ENCODE measurements around the gene CNTN6. TPM values are rescaled to one million over a fixed set of nuclear protein-coding genes. Genes with fewer than 3 reads are reported as not detected.

Gene CNTN6
- total and polyA plus RNA-seq, 10 donors = 0.07 to 0.35 TPM; not detected in 8

DNA sequence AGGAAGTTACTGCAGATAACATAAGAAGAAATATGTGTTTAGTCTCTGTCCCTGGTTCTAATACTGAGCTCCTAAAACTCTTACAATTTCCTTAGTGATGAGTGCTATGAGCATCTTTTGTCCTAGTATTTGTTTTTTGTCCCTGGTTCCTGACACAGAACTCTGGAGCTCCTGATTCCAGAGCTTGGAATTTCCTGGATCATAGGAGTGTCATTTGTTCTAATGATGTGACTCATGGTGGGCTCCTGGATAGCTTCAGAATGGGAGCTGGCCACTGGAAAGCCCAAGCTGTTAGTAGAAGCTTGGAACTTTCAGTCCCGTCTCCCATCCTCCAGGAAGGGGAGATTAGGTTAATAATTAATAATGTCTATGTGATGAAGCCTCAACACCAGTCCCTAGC is 98.2 kb downstream of the CNTN6 start:
- TF ChIP-seq POLR2A (IDR thresholded peaks at IDR 0.05) = no peak
- TF ChIP-seq, protein P1, sequence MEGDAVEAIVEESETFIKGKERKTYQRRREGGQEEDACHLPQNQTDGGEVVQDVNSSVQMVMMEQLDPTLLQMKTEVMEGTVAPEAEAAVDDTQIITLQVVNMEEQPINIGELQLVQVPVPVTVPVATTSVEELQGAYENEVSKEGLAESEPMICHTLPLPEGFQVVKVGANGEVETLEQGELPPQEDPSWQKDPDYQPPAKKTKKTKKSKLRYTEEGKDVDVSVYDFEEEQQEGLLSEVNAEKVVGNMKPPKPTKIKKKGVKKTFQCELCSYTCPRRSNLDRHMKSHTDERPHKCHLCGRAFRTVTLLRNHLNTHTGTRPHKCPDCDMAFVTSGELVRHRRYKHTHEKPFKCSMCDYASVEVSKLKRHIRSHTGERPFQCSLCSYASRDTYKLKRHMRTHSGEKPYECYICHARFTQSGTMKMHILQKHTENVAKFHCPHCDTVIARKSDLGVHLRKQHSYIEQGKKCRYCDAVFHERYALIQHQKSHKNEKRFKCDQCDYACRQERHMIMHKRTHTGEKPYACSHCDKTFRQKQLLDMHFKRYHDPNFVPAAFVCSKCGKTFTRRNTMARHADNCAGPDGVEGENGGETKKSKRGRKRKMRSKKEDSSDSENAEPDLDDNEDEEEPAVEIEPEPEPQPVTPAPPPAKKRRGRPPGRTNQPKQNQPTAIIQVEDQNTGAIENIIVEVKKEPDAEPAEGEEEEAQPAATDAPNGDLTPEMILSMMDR (IDR thresholded peaks at IDR 0.05 in 8 of 11, conservative IDR thresholded peaks at IDR 0.05 in 3 of 11) = no peak
- no peak for TF ChIP-seq POLR2AphosphoS5 (IDR thresholded peaks at IDR 0.05)
- Histone ChIP-seq H3K27me3 (replicated peaks in 1 of 7) (no peaks in the 10 kb centered on the region), H3K4me3 (no peak overlapping the region), H3K9me3 (no peaks in the 10 kb centered on the region), H3K36me3 (no peaks in the 10 kb centered on the region), H3K4me1 (no peaks in the 10 kb centered on the region), H3K27ac (no peak overlapping the region)
- no peak for DNase-seq
- intact Hi-C loops (cut with DNase I; ENCODE audit: low total_unique reads) = no loop called here
- WGBS, 5 donors = 60 to 83% (median 75%) methylated on average over 1 of the region's 1 CpG

DNA sequence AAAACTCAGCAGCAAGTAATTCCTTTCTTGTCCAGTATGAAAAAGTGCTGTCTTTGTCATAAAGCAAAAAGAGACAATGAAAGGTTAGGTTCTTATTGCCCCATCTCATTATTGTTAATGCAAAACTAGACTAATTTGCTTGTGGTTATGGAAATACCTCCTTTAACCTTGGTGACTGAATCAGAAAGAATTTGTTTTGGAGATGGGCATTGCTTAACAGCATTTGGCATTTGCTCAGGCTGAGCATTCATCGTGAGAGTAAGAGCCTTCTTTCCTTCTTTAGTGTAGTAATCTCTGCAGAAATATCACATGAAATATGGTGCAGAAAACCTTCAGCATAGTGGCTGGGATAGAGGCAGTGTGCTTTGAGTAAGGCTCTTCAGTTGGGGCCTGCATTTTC is 103.1 kb downstream of the CNTN6 start:
- intact Hi-C loops (cut with DNase I; ENCODE audit: low total_unique reads) = no loop called here
- no peaks in the 10 kb centered on the region for H3K36me3 ChIP-seq
- H3K4me3 ChIP-seq = no peak overlapping the region
- no peaks in the 10 kb centered on the region for H3K4me1 ChIP-seq
- WGBS, 5 donors = 33 to 74% (median 63%) methylated on average over 1 of the region's 1 CpG
- H3K9me3 ChIP-seq = no peaks in the 10 kb centered on the region
- no peak for DNase-seq
- no peak overlapping the region for H3K27ac ChIP-seq
- H3K27me3 ChIP-seq (replicated peaks in 1 of 7) = no peaks in the 10 kb centered on the region
- no peak for TF ChIP-seq POLR2AphosphoS5 (IDR thresholded peaks at IDR 0.05)
- TF ChIP-seq POLR2A (IDR thresholded peaks at IDR 0.05) = no peak
- TF ChIP-seq, protein P1 (IDR thresholded peaks at IDR 0.05 in 8 of 11, conservative IDR thresholded peaks at IDR 0.05 in 3 of 11) = no peak

DNA sequence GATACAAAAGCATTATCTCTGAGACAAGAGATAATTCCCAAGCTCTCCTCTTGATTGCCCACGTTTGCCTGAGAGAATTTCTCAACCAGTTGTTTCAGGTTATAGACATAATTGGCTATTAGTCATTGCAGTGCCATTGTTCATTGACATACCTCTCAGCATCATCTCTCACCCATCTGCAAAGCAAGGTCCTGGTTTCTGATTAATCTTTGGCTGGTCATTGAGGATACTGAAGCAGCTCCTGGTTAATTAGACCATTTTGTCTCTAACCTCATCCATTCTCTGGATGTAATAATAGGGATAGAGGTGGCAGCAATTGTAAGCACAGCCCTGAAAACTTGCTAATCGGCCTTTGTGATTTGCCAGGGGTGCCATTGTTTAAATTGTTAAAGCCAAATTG is 104.2 kb downstream of the CNTN6 start:
- intact Hi-C loops (cut with DNase I; ENCODE audit: low total_unique reads) = no loop called here
- no peak overlapping the region for H3K4me3 ChIP-seq
- no peak overlapping the region for H3K27ac ChIP-seq
- DNase-seq = no peak
- no peaks in the 10 kb centered on the region for H3K36me3 ChIP-seq
- no peaks in the 10 kb centered on the region for H3K4me1 ChIP-seq
- 52 to 68% (median 61%) methylated on average over 2 of the region's 2 CpGs for WGBS, 5 donors
- peaks cover 0 to 2% (median 0%) of the 10 kb centered on the region in 8 donors for H3K9me3 ChIP-seq
- H3K27me3 ChIP-seq (replicated peaks in 1 of 7) = no peaks in the 10 kb centered on the region
- TF ChIP-seq, protein P1 (IDR thresholded peaks at IDR 0.05 in 8 of 11, conservative IDR thresholded peaks at IDR 0.05 in 3 of 11) = no peak
- TF ChIP-seq POLR2AphosphoS5 (IDR thresholded peaks at IDR 0.05) = no peak
- no peak for TF ChIP-seq POLR2A (IDR thresholded peaks at IDR 0.05)

DNA sequence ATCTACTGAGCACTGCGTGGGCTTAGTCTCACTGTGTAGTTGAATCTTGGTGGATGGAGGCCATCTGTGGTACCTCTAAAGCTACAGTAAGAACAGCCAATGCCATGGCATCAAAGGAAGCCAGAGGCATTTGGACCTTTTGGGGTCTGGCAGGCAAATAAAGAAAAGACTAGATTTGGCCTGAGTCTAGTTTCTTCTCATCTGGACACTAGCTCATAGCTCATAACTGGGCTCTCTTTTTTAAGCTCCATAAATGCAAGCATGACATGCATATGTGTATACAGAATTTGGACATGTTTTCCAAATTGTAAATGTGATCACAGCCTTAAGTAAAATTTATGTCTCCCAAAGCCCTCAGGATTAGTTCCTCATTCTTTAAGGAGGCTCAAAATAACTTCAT is 107.5 kb downstream of the CNTN6 start:
- no peak for DNase-seq
- Histone ChIP-seq H3K9me3 (peaks cover 0 to 2% (median 0%) of the 10 kb centered on the region in 8 donors), H3K4me3 (no peak overlapping the region), H3K27ac (no peak overlapping the region), H3K27me3 (replicated peaks in 1 of 7) (no peaks in the 10 kb centered on the region), H3K36me3 (no peaks in the 10 kb centered on the region), H3K4me1 (no peaks in the 10 kb centered on the region)
- whole genome bisulfite sequencing, 5 donors = 87 to 100% (median 88%) methylated on average over 1 of the region's 1 CpG
- TF ChIP-seq, protein P1 (IDR thresholded peaks at IDR 0.05 in 8 of 11, conservative IDR thresholded peaks at IDR 0.05 in 3 of 11) = no peak
- TF ChIP-seq POLR2A (IDR thresholded peaks at IDR 0.05) (no peak), POLR2AphosphoS5 (IDR thresholded peaks at IDR 0.05) (no peak)
- intact Hi-C loops (cut with DNase I; ENCODE audit: low total_unique reads) = no loop called here

All from spleen (tissue), 11 donors.